Right atrium auricular region (tissue), 2 donors: ENCODE results near the gene THRB. TPM values are rescaled to one million over a fixed set of nuclear protein-coding genes. Genes with fewer than 3 reads are reported as not detected.

ENCODE experiments used
- DNase-seq: peaks from one replicate; pipeline ENCODE4 v3.0.0-alpha.2; 2019; ENCODE audit warnings: low spot score
- H3K27ac ChIP-seq, 2 donors: fragments of 200-600 bp; sonication (generic); 1 replicate in 1 of 2; 2 replicates in 1 of 2; pipeline ENCODE4 v1.5.1; 2016 to 2019
- H3K27me3 ChIP-seq, 2 donors: fragments of 200-600 bp; sonication (generic); one replicate each; pipeline versions ENCODE4 v1.5.1 to v1.6.0; 2017 to 2019
- H3K36me3 ChIP-seq: fragments of 200-600 bp; sonication (generic); one replicate; pipeline ENCODE4 v1.5.1; 2016
- H3K4me1 ChIP-seq, 2 donors: fragments of 200-600 bp; sonication (generic); one replicate each; pipeline versions ENCODE4 v1.5.1 to v1.6.0; 2017 to 2019
- H3K4me3 ChIP-seq, 2 donors: fragments of 200-600 bp; sonication (generic); 1 replicate in 1 of 2; 2 replicates in 1 of 2; pipeline ENCODE4 v1.5.1; 2017 to 2019; ENCODE audit warnings: mild to moderate bottlenecking in 1 of 2, moderate library complexity in 1 of 2
- H3K9me3 ChIP-seq, 2 donors: fragments of 200-600 bp; sonication (generic); one replicate each; pipeline ENCODE4 v1.5.1; 2019
- total RNA-seq, 2 donors: library from RNA; depleted of rRNA; stranded (reverse); fragments of >200 nt; gene quantifications; one replicate each; pipeline ENCODE4 v1.1.0, GENCODE V29; 2016
- TF ChIP-seq, protein P1 (sequence below), 2 donors: fragments of 200-600 bp; sonication (generic); IDR thresholded peaks; one replicate each; pipeline ENCODE4 v1.5.1; 2019; ENCODE audit warnings: antibody characterized with exemption in 2 of 2

The THRB gene
- total RNA-seq, 2 donors from 2014 or later, result 4.2 to 7.0 TPM

DNA sequence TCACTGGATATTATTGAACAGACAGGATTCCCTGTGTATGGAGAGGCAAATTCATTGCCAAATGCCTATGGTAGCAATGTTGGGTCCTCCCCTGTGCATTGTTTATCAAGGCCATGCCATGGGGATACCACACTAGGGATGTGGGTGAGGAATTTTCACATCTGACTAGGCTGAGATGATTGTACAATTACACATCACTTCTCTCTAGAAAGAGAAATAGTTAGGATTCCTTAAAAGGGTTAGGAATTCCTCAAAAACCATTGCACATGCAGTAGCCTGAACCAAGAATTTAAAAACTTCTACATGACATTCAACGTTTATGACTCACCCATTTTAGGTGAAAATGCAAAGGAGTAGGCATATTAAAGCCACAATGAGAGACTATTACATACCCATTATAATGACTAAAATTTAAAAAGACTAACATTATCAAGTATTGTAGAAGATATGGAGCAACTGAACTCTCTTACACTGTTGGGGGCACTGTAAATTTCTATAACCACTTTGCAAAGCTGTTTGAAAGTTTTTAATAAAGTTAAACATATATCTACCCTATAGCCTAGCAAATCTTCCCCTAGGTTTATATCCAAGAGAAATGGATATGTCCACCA lies 175.9 kb downstream of the THRB start:
- no peak for DNase-seq
- no peak overlapping the region for H3K4me3 ChIP-seq
- H3K4me1 ChIP-seq, result no peaks in the 10 kb centered on the region
- no peak overlapping the region for H3K27ac ChIP-seq
- no peaks in the 10 kb centered on the region for H3K27me3 ChIP-seq
- no peaks in the 10 kb centered on the region for H3K36me3 ChIP-seq
- TF ChIP-seq, protein P1, sequence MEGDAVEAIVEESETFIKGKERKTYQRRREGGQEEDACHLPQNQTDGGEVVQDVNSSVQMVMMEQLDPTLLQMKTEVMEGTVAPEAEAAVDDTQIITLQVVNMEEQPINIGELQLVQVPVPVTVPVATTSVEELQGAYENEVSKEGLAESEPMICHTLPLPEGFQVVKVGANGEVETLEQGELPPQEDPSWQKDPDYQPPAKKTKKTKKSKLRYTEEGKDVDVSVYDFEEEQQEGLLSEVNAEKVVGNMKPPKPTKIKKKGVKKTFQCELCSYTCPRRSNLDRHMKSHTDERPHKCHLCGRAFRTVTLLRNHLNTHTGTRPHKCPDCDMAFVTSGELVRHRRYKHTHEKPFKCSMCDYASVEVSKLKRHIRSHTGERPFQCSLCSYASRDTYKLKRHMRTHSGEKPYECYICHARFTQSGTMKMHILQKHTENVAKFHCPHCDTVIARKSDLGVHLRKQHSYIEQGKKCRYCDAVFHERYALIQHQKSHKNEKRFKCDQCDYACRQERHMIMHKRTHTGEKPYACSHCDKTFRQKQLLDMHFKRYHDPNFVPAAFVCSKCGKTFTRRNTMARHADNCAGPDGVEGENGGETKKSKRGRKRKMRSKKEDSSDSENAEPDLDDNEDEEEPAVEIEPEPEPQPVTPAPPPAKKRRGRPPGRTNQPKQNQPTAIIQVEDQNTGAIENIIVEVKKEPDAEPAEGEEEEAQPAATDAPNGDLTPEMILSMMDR (IDR thresholded peaks at IDR 0.05), result no peak
- no peaks in the 10 kb centered on the region for H3K9me3 ChIP-seq

DNA sequence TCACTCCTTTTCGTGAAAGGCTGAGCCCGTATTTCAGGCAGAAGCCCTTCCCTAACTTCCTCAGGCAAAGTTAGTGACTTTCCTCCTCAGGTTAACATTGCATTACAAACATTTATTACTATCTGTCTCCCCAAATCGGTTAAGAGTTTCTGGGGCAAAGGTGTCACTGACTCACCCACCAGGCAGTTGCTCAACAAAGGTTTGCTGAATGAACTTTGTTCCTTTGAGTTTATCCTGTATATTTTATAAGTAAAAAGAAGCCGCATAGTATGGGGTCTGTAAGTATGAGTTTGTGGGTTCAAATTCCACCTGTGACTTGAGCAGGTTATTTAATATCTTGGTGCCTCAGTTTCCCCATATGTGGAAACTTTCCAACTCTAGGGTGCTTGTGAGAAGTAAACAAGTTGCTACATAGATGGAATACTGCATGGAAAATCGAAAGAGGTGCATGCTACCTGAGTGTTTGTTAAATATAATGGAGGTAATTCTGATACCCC lies 177.7 kb downstream of the THRB start:
- H3K27me3 ChIP-seq, result no peaks in the 10 kb centered on the region
- no peak for DNase-seq
- H3K27ac ChIP-seq, result no peak overlapping the region
- TF ChIP-seq, protein P1 (IDR thresholded peaks at IDR 0.05), result no peak
- no peaks in the 10 kb centered on the region for H3K4me1 ChIP-seq
- no peaks in the 10 kb centered on the region for H3K9me3 ChIP-seq
- no peak overlapping the region for H3K4me3 ChIP-seq
- H3K36me3 ChIP-seq, result no peaks in the 10 kb centered on the region

DNA sequence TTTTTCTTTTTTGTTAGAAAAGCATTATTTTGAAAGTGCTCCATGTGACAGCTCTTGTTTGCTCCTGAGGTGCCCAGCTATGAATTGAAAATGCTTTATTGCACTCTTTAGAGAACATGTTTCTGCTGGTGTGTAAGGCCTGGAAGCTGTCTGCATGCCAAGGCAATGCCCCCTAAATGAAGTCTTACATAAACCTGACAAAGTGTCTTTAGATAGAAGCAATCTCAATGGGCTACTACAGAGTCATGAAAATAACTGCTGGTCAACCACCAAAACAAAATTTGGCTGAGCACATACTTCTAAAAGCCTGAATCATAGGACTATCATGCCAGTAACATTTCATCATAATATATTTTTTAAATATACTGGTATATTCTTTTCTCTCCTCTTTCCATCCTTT lies 178.7 kb downstream of the THRB start:
- H3K36me3 ChIP-seq, result no peaks in the 10 kb centered on the region
- no peak for DNase-seq
- no peaks in the 10 kb centered on the region for H3K9me3 ChIP-seq
- no peaks in the 10 kb centered on the region for H3K4me1 ChIP-seq
- no peak overlapping the region for H3K27ac ChIP-seq
- TF ChIP-seq, protein P1 (IDR thresholded peaks at IDR 0.05), result no peak
- no peaks in the 10 kb centered on the region for H3K27me3 ChIP-seq
- no peak overlapping the region for H3K4me3 ChIP-seq

DNA sequence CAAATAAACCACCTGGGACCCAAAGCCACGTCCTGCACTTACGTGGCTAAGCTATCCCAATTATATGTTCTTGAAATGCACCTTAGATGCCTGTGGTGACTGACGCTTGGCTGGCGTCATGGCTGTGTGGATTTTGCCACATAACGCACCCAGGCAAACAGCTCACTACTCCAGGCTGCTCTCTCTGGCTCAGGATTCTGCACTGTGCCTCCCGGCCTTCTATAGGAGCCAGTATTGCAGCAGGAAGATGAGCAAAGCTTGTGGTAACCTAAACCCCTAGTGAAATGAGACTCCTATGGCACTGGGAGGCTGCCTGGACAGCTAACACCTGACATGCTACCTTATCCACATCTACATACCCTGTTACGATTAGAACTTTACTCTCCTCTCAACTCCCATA lies 179.3 kb downstream of the THRB start:
- DNase-seq, result no peak
- H3K36me3 ChIP-seq, result no peaks in the 10 kb centered on the region
- H3K9me3 ChIP-seq, result no peaks in the 10 kb centered on the region
- TF ChIP-seq, protein P1 (IDR thresholded peaks at IDR 0.05), result no peak
- H3K4me1 ChIP-seq, result no peaks in the 10 kb centered on the region
- H3K27me3 ChIP-seq, result no peaks in the 10 kb centered on the region
- no peak overlapping the region for H3K4me3 ChIP-seq
- no peak overlapping the region for H3K27ac ChIP-seq

DNA sequence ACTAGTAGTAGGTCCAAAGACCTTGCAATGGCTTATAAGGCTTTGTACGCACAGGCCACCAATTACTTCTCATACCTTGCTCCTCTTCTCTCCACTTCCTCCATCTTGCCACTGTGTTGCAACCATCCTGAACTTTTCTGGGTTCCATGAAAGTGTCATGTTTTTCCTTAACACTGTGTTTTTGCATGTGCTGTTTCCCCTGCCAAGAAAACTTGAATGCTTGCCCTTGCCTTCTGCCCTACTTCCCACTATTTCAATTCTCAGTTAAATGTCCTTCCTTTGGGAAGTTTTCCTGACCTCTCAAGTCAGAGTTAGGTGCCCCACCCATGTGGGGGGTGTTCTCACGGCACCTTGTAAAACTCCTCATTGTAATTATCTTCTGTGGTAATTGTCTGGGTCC lies 182.8 kb downstream of the THRB start:
- no peak overlapping the region for H3K4me3 ChIP-seq
- TF ChIP-seq, protein P1 (IDR thresholded peaks at IDR 0.05), result no peak
- peak; percentile 62 for DNase-seq
- no peaks in the 10 kb centered on the region for H3K36me3 ChIP-seq
- no peaks in the 10 kb centered on the region for H3K9me3 ChIP-seq
- no peak overlapping the region for H3K27ac ChIP-seq
- H3K27me3 ChIP-seq, result no peaks in the 10 kb centered on the region
- no peaks in the 10 kb centered on the region for H3K4me1 ChIP-seq

DNA sequence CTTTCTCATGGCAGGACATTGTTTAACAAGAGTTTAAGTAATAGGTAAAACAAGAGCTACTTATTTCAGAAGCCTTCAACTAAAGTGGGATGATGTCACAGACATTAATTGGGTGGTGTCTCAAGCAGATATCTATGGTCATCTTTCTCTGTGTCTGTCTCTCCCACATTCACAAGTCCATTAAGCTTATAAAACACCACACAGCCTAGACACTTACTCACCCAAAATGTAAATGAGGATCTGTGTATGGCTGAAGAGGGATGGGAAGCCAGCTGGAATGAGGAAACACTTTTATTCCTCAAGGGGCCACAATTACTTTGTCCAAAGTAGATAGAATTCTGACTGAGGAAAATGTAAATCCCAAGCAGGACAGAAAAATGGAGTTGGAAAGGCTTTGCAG lies 183.8 kb downstream of the THRB start:
- no peaks in the 10 kb centered on the region for H3K9me3 ChIP-seq
- DNase-seq, result no peak
- TF ChIP-seq, protein P1 (IDR thresholded peaks at IDR 0.05), result no peak

More for the DNA sequence above, 183.8 kb downstream of the THRB start:
- Histone ChIP-seq H3K27ac (no peak overlapping the region), H3K4me1 (peaks cover 0 to 3% of the 10 kb centered on the region in 2 donors), H3K36me3 (no peaks in the 10 kb centered on the region), H3K4me3 (no peak overlapping the region), H3K27me3 (no peaks in the 10 kb centered on the region)
